ENCODE measurements around the gene RAI1.
"Not testable (repeated sequence)": the region's sequence is repeated elsewhere in the genome, so short reads cannot be mapped to it uniquely, and the experiment has no call there.

RAI1 gene

GRCh38 chr17:17682737-17683680 lies 1.8 kb downstream of the RAI1 start:
- DNase-seq = peak; percentile 72

- DNase-seq = no peak
Measured at GRCh38 chr17:17683710-17684365, 2.6 kb downstream of the RAI1 start.

- no peak for DNase-seq
Measured at GRCh38 chr17:17684906-17685774, 3.9 kb downstream of the RAI1 start.

GRCh38 chr17:17685775-17686291 lies 4.6 kb downstream of the RAI1 start:
- no peak for DNase-seq

GRCh38 chr17:17689312-17689711 lies 8.1 kb downstream of the RAI1 start:
- no peak for DNase-seq

- not testable (repeated sequence) for DNase-seq
Measured at GRCh38 chr17:17690233-17690632, 9.0 kb downstream of the RAI1 start.

- no peak for DNase-seq
Measured at GRCh38 chr17:17691468-17692263, 10.4 kb downstream of the RAI1 start.

- no peak for DNase-seq
Measured at GRCh38 chr17:17692353-17693252, 11.3 kb downstream of the RAI1 start.

- no peak for DNase-seq
Measured at GRCh38 chr17:17693253-17694168, 12.3 kb downstream of the RAI1 start.

- DNase-seq = peak; percentile 70
Measured at GRCh38 chr17:17694169-17695081, 13.2 kb downstream of the RAI1 start.

GRCh38 chr17:17696085-17696484 lies 14.8 kb downstream of the RAI1 start:
- DNase-seq = no peak

GRCh38 chr17:17696882-17697633 lies 15.8 kb downstream of the RAI1 start:
- DNase-seq = no peak

GRCh38 chr17:17698371-17698770 lies 17.1 kb downstream of the RAI1 start:
- no peak for DNase-seq

- no peak for DNase-seq
Measured at GRCh38 chr17:17698869-17699351, 17.7 kb downstream of the RAI1 start.

- no peak for DNase-seq
Measured at GRCh38 chr17:17699491-17699890, 18.2 kb downstream of the RAI1 start.

GRCh38 chr17:17700251-17700969 lies 19.2 kb downstream of the RAI1 start:
- no peak for DNase-seq

- no peak for DNase-seq
Measured at GRCh38 chr17:17701112-17701511, 19.9 kb downstream of the RAI1 start.

Data from activated CD8-positive, alpha-beta memory T cell treated with anti-CD3 and anti-CD28 coated beads, Interleukin-2, amount 50 U/mL, for 4 hours (primary cell).